ENCODE results near the gene MRPL14.

- no peak for TF ChIP-seq KDM1A (IDR thresholded peaks at IDR 0.05; ENCODE audit: borderline replicate concordance, low read length)
- no peak for TF ChIP-seq ATF3 (IDR thresholded peaks at IDR 0.05; ENCODE audit: insufficient read depth, low read depth, low read length)
- TF ChIP-seq RAD21 (IDR thresholded peaks at IDR 0.05 in 1 of 2, conservative IDR thresholded peaks at IDR 0.05 in 1 of 2; ENCODE audit: low read depth in 2 of 2, low read length in 2 of 2), result peak; percentile 34 to 60; a peak in 3 of 4 replicates
- TF ChIP-seq POLR2AphosphoS5 (IDR thresholded peaks at IDR 0.05; ENCODE audit: low read depth, low read length), result no peak
- TF ChIP-seq GABPA (IDR thresholded peaks at IDR 0.05; ENCODE audit: borderline replicate concordance, insufficient read depth, low read length), result no peak
Observed at GRCh38 chr6:44100088-44100550, 27.1 kb downstream of the MRPL14 start.
